Body of pancreas (tissue), 4 donors: ENCODE results near the gene SEC14L6.

ENCODE experiments used
- CTCF ChIP-seq, 7 experiments: fragments of 450-650 bp in 4 of 7; fragments of 200-600 bp in 3 of 7; sonication (generic) in 3 of 7; IDR thresholded peaks; one replicate each; pipeline ENCODE4 v1.5.1; 2016 to 2019; ENCODE audit warnings: antibody characterized with exemption in 7 of 7
- POLR2A ChIP-seq, 3 donors: fragments of 450-650 bp; IDR thresholded peaks; one replicate each; pipeline ENCODE4 v1.6.1; 2016; ENCODE audit warnings: antibody characterized with exemption in 3 of 3, mild to moderate bottlenecking in 2 of 3

- TF ChIP-seq CTCF (IDR thresholded peaks at IDR 0.05) = no peak
- no peak for TF ChIP-seq POLR2A (IDR thresholded peaks at IDR 0.05)
Observed at GRCh38 chr22:30472994-30473720, 73.4 kb downstream of the SEC14L6 start.
